DMS114 treated with DMSO at 0.1 percent for 48 hours (cell line): ENCODE measurements around the gene ELK4.

Source experiments
- DNase-seq: peaks from one replicate; lab custom pipeline; 2025; ENCODE audit not compliant: unreplicated experiment; lab: John Stamatoyannopoulos, UW

The ELK4 gene, protein sequence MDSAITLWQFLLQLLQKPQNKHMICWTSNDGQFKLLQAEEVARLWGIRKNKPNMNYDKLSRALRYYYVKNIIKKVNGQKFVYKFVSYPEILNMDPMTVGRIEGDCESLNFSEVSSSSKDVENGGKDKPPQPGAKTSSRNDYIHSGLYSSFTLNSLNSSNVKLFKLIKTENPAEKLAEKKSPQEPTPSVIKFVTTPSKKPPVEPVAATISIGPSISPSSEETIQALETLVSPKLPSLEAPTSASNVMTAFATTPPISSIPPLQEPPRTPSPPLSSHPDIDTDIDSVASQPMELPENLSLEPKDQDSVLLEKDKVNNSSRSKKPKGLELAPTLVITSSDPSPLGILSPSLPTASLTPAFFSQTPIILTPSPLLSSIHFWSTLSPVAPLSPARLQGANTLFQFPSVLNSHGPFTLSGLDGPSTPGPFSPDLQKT

DNA sequence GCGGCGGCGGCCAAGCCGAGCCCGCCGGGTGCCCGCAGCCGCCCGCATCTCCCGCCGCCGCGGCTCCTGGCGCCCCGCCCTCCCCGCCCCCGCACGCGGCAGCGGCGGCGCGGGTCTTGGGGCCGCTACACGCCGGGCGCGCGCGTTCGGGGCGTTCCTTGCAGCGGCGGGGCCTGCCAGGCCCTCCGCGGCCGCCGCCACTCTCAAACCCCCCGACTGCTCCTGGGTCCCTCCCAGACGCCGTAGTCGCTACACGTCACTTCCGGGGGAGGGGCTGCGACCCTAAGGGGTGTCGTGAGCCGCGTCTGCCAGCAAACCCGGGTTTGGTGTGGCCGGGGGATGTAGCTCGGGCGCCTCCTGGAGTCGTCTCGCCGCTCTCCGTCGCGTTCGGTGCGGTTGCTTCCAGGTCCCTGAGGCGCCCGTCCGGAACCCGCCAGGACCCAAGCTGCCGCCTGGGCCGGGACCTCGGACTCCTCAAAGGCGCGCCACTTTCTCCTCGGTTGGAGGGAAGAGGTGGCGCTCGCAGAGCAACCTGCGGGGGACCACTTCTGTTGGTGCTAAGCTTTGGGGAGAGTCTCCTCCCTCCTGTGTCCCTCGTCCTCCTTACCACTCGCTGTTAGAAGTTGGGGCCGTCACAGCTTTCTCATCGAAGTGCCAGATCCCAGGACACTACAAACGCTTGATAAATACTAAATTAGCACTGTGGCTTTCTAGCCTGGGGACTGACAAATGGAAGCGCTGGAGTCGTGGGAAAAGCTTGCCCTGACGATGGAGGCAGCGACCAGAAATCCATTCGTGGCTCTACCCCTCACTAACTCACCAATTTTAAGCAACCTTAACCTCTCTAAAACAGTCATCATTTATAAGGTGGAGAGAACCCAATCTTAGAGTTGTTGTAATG, at the start of gene ELK4:
ELK4 (minus strand) TSS at position 244 of the 901 bp plus-strand sequence. CDS start 8,129 bp downstream, outside the sequence.
- DNase-seq, result peak; percentile 92

DNA sequence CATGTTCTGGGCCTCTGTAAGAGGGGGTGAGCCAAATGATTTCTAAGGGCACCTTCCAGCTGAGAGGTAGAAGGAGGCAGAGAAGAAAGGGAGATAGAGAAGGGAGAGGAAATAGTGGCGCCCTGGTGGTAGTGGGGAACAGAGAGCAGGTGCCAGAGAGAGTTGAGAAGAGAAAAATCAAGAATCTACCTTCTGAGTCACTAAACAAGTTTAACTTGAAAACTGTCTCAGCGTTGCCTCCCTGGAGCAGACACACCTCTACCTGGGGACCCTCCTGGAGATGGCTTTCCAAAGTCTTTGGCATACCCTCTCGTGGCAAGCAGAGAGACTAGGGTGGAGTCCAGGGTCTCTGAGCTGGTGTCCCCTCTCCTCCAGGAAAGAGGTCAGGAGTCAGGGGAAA, 49.6 kb upstream of the ELK4 start:
- no peak for DNase-seq

DNA sequence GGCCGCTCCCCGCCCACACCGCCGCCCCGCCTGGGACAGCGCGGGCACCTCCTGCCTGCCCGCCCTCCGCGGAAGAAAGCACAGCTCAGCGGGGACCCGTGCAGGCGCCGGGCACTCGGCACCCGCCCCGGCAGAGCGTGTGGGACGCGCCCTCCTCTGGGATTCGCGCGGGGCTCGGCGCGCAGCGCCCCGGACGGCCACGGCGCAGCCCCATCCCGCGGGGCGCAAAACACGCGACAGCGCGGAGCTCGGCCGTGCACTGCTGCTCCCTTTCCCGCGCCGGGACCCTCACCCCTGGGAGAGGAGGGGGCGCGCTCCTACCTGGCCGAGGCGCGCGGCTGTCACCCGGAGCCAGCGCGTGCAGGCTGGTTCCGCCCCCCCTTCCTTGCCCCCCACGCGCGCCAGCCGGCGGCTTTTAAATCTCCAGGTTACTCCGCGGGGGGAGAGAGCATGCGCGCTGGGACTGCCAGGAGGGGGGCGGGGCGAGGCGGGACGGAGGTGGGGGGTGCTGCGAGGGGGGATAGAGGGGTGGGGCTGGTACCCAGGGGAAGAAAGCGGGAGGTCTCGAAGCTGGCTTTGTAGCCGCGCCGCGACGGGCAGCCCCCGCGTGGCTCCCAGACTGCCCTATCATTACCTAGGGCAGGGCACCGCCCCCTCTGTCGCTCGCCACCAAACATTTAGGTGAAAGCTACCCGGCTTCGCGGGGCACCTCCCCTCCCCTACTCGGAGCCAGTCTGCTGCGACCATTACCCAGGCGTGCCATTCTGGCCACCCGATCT, 48.5 kb upstream of the ELK4 start, which contains the start of gene SLC45A3:
SLC45A3 (minus strand) TSS at position 437 of the 779 bp plus-strand sequence. CDS start 15,853 bp downstream, outside the sequence.
- no peak for DNase-seq

DNA sequence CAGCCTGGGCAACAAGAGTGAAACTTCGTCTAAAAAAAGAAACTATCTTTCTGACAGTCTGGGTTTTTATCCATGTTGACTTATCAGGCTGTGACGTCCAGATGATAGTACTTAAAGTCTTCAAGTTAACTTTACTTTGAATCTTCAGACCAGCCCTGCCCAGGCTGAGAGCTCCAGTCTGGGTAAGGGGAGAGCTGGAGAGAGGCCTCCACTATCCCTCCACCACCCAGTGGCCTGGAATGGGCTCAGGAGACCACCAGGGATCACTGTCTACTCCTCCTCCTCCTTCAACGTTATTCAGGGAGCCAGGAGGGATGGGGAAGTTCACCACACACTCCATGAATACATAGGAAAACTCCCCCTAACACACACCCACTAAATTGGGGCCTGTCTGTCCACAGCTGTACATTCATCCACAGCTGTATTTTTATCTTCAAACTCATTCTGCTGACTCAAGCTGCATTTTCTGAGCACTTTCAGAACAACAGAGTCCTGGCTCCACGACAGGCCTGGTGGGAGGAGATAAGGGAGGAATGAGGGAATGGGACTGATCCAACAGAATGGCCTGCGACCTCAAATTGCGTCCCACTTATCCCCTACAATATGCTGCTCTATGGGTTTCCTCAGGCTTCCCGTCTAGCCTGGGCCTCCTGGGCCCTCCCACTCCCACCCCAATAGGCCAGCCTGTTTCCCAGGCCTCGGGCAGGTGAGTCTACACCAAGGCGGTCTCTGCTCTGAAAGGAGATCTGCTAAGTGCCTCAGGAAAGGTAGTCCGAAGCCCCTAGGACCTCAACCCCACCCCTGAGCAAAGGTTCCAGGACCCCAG, 46.7 kb upstream of the ELK4 start:
- no peak for DNase-seq

DNA sequence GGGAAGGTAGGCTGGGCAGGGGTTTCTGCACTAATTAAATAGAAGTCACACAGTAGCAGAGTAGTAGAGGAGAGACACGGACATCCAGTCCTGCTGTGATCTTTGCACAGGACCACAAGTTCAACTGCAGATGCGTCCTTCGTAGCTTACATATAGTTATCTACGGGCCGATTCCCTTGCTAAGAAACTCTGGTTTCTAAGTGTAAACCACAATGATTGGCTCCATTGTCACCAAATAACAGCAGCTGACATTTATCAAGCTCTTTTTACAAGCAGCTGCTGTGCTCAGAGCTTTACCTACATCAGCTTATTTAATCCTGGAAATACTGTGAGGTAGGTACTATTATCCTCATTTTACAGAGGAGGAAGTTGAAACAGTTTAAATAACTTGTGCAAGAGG, 45.4 kb upstream of the ELK4 start:
- no peak for DNase-seq

DNA sequence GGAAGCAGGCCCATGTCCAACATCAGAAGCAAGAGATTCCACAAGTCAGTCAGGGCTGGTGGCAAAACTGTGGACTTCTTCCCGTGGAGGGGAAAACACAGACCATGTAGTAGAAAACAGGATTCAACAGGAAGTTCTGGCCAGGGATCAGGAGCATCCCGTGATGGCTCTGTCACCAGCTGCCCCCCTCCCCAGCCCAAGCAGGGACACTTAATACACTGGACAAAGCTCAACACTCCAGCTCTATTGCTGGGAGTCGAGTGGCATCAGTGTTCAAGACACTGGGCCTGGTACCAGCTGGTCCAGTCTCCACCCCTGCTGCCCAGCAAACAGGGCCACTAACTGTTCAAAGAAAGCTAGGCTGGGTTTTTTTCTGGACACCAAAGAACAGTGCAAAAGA, 44.8 kb upstream of the ELK4 start:
- no peak for DNase-seq

DNA sequence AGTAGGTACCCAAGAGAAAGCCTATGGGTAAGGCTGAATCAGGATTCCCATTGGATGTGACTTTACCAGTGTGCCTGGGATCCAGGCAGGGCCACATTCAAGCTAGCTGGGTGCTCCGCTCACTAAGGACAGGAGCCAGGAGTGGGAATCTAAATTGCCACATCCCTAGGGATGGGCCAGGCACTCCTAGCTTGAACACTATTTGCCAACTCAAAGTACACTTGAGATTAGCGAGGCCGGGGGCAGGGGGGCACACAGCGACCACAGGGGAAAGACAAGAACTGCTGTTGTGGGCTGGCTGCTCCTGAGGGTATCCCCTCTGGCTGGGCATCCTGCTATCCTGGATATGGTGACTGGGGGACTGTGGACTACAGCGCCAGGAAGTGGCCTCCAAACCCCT, 44.2 kb upstream of the ELK4 start:
- no peak for DNase-seq

DNA sequence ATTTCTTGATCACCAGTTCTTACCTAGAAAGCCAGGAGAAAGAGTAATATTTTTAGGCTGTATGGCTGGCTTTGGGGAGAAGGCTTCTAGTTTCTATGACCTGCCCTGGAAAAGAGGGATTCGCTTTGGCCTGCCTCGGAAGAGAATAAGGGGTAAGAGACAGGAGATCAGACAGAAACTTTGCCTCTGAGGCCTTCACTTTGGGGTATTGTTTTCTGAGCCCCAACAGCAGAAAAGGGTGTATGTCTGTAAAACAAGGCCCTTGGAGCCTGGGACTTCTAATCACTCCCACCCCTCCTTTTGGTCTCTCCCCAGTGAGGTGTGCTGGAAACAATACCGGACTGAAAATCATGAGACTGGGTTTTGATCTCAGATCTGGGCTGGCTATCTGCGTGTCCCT, 43.4 kb upstream of the ELK4 start:
- DNase-seq, result no peak

DNA sequence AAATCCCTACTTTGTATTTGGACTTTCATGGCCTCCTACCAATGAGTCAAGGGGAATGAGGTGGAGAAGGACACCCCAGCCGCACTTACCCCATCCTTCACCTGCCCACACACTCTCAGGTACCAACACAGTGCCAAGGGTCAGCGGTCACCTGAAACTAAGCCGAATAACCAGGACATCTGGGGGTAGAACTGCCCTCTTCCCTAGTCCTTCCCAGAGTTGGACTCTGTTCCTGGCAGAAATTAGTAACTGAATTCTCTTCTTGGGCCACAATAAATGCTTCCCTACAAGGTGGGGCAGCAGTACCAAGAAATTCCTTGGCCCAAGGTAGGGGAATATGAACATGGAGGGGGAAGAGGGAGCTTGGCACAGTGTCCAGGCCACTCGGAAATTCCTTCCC, 41.2 kb upstream of the ELK4 start:
- no peak for DNase-seq

DNA sequence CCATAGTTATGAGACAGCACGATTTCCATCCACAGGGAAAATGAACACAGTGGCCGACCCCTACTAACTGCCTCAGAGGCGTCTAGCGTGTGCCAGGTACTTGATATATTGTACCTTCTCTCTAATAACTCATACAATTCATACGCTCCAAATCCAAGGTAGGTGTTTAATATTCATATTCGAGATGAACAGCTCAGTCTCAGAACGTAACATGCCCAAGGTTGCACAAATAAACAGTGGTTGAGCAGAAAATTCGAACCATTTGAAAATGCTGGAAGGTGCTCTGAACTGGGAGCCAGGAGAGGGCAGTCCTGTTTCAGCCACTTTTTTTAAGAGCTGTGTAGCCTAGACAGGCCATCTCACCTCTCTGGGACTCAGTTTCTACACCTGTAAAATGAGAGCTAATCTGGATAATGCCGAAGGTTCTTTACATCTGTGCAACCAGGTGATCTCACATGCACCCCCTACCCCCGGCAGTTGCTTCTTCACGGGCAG, 40.6 kb upstream of the ELK4 start:
- DNase-seq, result no peak

DNA sequence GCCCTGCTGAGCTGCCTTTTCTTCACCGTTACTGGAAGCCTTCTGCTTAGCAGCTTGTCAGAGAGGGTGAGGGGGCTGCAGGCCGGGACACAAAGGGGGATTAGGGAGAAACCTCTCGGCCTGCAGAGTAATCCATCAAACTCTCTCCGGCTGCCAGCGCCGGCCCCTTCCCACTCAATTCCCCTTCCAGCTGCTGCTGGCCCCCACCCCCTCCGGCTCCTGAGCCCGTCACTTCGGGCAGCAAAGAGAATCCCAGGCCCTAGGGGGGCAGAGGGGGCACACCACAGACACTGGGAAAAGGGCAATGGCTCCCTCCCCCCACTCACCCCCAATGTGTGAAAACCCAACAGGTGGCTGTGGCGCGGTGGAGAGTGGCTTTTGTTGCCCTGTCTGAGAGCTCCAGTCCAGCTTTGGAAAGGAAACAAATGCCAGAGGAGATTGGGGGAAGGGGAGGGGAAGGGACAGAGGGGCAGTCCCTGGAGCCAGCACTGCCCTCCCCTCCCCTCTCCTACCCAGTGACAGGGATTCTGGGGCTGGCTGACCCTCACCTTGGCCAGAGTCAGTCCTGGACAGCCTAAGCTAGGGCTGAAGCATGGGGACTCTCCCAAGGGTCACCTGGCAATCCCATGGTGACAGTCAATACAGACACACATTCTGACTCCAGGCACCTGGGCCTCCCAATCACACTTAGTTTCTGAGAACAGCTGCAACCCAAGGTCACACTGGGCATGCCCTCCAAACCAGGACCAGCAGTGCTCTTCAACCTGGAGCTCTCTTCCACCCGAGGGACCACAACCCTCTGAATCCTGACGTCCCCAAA, 39.0 kb upstream of the ELK4 start:
- no peak for DNase-seq

DNA sequence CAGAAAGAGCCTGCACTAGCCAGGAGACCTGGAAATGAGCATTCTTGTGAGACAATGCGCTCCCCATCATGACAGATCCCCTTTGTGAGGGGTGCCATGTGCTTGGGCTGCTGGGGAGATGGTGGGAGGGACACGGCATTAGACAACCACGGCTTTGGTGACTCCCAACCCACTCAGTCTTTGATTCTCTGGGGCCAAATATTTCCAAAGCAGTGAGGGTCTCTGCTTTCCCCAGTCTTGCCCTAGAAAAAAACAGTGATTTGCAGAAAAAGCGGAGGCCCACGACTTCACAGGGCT, 38.3 kb upstream of the ELK4 start:
- no peak for DNase-seq

DNA sequence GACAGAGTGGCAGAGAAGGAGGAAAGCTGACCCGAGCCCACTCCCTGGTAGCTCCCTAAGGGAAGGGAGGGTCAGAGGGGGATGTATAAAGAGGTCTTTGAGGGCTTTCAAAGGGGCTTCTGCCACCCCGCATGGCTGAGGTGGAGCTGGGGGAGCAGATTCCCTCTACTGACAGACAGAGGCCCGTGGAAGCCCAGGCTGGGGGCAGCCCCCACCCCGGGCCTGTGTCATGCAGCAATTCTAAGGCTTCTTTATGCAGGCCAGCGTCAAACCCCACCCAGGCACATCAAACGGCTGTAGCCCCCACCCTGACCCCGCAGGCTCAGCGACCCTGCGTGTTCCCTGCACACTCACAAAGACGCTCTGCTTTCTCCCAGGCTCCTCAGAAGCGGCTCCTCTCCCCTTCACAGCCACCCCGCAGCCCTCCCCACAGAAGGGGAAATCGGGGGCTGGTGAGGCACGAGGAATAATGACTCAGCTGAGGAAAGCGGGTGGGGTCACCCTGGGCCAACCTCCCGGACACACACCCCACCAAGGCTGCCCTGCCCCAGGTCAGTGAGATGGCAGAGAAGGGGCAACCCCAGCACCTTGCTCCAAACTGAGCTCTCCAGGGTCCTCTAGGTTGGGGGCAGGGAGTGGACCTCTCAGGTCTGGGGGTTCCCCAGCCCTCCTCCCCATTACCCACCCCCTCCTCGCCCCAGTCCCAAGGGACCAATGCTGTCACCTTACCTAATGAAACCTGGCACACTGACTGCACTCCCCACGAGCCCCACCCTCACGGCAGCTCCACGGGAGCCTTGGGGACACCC, 37.7 kb upstream of the ELK4 start:
- no peak for DNase-seq

DNA sequence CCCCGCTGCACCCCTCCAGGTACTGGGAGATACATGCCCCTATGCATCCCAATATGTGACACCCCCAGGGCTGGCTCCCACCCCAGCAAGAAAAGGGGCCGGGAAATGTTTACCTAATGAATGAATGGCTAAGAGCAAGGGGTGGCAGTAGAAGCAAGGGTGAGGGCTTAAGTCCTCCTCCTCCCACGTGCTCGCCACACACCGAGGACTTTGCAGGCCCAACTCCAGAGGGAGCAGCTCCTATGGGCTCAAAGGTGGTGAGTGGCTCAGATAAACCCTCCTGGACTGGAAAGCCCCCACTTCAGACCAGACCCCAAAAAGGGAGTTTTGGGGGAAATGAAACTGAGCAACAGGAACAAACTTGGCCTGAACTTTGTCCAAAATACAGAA, 37.1 kb upstream of the ELK4 start:
- no peak for DNase-seq

DNA sequence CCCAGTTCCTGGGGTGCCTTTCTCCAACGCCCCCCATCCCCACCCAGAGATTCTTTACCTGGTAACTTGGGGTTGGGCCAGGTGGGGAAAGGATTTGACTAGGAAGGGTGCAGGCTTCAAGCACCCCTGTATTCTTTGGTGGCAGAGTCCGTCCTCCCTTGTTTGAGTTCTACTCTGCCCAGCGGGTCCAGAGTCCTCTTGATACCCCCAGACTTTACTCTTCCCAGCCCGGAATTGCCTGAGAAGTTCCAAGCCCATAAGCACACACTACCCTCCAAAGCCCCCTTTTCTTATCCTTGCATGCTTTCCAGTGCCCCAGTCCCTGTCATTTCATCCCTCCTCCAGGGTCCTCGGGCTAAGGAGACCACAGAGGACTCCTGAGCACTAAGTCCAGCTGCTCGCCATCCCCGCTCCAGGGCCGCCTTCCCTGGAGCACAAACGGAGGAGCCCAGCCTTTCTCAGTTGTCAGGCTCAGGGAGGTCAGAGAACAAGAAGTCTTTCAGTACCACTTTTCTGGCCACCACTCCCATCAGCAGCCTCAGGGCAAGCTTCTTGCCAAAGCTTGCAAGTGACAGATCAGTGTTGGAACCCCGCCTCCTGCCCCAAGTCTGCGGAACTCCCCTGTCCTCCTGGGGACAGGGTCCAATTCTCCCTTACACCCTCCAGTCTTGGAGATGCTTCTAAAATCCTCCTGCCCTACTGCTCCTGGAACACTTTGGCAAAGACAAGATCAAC, 36.3 kb upstream of the ELK4 start:
- DNase-seq, result no peak

DNA sequence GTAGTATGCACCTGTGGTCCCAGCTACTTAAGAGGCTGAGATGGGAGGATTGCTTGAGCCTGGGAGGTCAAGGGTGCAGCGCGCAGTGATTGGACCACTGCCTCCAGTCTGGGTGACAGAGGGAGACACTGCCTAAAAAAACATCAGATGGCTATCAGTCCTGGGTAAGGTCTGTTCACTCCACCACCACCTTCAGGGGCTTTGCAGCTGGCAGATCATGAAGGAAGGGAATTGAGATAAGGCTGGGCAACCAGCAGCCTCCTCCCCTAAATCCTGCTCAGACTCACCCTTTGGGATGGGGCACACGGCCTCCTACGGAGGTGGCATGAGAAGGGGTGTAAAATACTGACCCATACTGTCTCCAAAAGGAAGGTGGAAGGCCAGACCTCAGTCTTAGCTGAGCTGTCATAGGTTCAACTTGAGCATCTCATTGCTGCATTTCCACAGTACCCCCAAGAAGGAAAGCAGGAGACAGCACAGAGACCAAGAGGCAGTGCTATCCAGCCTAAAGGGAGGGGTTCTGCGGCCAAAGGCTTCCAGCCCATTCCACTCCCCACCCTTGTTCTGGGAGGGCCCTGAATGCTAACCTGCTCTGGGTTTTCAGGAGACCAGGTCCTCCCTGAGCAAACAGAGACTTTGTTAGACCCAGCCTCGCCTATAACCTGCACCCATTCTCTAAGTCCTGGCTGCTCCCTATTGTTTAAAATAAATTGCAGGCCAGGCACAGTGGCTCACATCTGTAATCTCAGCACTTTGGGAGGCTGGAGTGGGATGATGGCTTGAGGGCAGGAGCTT, 34.8 kb upstream of the ELK4 start:
- no peak for DNase-seq
